COLO668 (cell line): ENCODE measurements around the gene FAHD1.
A peak's percentile ranks its signal among the peaks of the same experiment; 100 is the strongest.
"Not testable (repeated sequence)": the region's sequence is repeated elsewhere in the genome, so short reads cannot be mapped to it uniquely, and the experiment has no call there.

Source experiments
- DNase-seq: peaks from one replicate; lab custom pipeline; 2025; ENCODE audit not compliant: unreplicated experiment; lab: John Stamatoyannopoulos, UW

FAHD1 gene

DNA sequence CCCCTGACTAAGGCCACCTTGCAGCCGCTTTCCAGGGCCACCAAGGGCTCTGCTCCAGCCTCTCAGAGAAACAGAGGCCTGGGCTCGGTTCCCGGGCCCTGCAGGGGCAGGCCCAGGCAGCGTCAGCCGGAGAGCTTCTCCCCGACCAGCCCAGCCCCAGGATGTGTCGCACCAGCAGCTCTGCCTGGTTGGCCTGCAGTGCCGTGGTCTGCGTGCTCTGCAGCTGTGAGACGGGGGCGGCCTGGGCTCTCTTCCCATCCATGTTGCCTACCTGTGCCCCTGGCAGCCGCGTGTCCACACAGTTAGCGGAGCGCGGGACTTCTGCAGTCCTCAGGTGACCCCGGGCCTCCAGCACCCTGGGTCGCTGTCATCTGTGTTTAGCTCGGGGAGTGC, 38.3 kb upstream of the FAHD1 start:
- no peak for DNase-seq

- no peak for DNase-seq
Observed at GRCh38 chr16:1789643-1790045, 37.4 kb upstream of the FAHD1 start.

- no peak for DNase-seq
Observed at GRCh38 chr16:1790261-1790610, 36.8 kb upstream of the FAHD1 start.

GRCh38 chr16:1790611-1791255, 36.3 kb upstream of the FAHD1 start:
- DNase-seq, result no peak

DNA sequence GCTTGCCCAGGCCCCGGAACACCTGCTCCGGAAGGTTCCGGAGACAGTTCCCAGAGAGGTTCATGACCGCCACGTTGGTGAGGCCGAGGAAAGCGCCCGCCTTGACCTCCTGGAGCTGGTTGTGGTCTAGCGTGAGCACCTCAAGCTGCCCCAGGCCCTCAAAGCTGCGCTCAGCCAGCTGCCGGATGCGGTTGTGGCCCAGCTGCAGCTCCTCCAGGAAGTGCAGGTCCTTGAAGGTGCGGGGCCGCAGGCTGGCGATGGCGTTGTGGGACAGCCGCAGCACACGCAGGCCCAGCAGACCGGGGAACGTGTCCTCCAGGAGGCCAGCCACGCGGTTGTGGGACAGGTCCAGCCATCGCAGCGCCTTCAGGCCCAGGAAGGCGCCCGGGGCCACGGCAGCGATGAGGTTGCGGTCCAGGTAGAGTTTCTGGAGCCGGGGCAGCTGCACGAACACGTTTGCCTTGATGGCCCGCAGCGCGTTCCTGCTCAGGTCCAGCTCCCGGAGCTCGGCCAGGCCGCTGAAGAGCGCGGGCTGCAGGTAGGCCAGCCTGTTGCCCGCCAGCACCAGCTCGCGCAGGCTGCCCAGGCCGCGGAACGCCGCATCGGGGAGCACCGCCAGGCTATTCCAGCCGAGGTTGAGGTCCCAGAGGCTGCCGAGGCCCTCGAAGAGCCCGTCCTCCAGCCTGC, 35.6 kb upstream of the FAHD1 start:
- no peak for DNase-seq

- DNase-seq, result no peak
Observed at GRCh38 chr16:1791943-1792812, 34.8 kb upstream of the FAHD1 start.

GRCh38 chr16:1792836-1793577, 34.0 kb upstream of the FAHD1 start:
- DNase-seq, result no peak

GRCh38 chr16:1793578-1794220, 33.3 kb upstream of the FAHD1 start, which contains the start of gene IGFALS:
Gene IGFALS (minus strand): TSS chr16:1793705. CDS start chr16:1793652, 53 bp downstream.
- DNase-seq, result peak; percentile 52

GRCh38 chr16:1794221-1794871, 32.7 kb upstream of the FAHD1 start:
- peak; percentile 86 for DNase-seq

DNA sequence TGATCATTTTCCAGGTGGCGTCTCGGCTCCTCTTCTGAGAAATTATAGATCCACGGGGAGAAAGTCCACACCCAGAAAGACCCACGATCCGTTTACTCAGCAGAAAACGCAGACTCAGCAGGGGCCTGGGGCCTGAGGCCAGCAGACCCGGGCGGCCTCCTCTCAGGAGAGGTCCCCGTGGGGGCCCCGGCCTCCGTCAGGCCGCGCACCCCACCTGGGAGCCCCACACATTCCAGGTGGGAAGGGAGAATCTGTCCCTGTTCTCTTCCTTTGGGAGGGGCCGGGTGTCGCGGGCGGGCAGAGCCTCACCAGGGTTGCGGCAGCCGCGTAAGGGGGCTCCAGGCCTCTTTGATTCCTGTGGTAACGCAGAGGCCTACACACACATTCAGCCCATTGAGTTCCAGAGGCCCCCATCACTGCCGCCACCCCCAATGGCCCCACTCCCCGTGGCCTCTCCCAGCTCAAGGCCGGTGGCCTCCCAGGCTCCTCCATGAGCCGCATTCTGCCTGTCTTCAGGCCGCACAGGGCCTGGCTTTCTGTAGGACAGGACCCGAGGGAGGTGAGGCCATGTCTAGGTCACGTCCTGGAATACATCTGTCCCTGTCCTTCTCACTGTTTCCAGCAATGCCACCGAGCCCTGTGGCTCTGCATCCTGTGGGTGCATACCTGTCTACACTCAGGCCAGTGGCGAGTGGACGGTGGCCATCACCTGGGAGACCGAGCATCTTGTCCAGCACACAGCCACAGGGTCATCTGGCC, 31.9 kb upstream of the FAHD1 start:
- DNase-seq, result no peak

- DNase-seq, result not testable (repeated sequence)
Observed at GRCh38 chr16:1799263-1799662, 27.7 kb upstream of the FAHD1 start.

DNA sequence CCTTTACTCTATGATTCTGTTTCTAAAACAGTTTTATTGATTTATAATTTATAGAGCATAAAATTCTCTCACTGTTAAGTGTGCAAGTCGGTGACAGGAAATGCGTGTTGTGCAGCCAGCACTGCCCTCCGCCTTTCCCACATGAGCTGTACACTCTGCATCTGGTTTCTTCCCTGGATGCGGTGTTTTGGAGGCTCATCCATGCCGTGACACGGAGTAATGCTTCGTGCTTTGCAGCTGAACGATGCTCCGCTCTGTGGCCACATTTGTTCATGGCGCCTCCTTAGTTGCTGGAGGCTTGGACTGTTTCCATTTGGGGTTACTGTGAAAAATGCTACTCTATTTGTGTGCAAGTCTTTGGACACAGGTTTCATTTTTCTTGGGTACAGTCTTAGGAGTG, 26.3 kb upstream of the FAHD1 start:
- DNase-seq, result no peak

DNA sequence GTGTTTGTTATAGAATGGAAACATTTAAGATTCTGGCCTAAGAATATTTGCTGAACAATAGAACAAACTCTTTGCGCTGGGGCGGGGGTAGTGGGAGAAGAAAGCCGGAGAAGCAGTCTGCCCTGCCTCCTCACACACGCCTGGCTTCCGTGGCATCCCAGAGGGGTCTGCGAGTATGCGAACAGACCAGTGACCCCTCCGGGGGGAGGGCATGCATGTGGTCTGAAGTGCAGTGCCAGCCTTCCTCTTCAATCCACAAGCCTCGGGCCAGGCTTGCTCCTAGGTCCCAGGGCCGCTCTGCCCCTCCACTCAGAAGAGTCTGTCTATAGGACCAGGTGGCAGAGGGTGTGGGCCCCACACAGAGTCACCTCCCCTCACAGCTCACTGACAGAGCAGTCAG, 19.4 kb upstream of the FAHD1 start:
- no peak for DNase-seq

DNA sequence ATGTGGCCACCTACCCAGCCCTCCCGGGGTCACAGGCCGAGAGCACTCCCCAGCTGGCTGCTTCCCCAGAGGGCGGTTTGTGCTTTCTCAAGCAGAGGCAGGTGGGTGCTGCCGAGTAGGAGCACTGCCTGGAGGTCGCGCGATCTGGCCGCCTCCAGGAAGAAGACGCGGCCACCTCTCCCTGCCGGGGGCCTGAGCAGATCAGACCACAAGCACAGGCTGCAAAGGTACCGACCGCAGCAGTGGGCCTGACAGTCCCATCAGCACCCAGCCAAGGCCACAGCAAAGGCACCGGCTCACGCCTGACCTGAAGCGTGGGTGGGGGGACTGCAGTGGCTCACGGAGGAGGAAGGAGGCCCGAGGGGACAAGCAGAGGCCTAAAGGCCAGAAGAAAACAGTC, 18.3 kb upstream of the FAHD1 start:
- DNase-seq, result no peak

- no peak for DNase-seq
Observed at GRCh38 chr16:1809281-1809801, 17.7 kb upstream of the FAHD1 start.

DNA sequence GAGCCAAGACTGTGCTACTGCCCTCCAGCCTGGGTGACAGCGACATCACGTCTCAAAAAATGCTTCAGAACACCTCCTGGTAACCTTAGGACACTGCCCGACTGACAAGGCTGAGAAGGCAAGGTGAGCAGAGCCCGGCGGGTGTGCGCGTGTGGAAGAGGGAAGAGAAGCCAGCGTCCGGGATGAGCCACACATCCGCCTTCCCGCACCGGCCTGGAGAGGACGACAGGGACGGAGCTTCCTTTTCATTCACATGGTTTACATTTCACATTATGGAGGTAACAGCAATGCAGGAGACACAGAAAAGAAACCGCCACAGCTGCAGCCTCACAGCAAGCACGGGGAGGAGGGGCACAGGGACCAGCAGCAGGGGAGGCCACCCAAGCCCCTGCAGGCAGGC, 16.9 kb upstream of the FAHD1 start:
- no peak for DNase-seq

- no peak for DNase-seq
Observed at GRCh38 chr16:1810536-1810935, 16.5 kb upstream of the FAHD1 start.

- DNase-seq, result peak; percentile 90
Observed at GRCh38 chr16:1812732-1813163, 14.3 kb upstream of the FAHD1 start.

DNA sequence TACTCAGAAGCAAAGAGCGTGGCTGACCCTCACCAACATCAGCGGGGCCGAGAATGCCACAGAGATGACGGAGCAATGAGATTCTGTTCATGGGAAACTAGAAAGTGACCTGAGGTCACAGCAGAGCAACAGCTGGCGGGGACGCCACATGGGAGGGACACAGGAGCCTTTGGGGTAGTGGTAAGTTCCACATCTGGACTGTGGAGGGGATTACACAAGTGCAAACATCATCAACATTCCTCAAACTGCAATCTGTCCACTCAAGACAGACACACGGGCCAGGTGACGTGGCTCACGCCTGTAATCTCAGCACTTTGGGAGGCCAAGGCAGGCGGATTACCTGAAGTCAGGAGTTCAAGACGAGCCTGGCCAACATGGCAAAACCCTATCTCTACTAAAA, 11.5 kb upstream of the FAHD1 start:
- DNase-seq, result no peak
